H9 (cell line): ENCODE data around the gene OR56B4. TPM values are rescaled to one million over a fixed set of nuclear protein-coding genes. Genes with fewer than 3 reads are reported as not detected.

Experiments used
- DNase-seq: peaks from one replicate; pipeline ENCODE4 v3.0.0-alpha.2; 2017
- H2AFZ ChIP-seq: one replicate; pipeline ENCODE4 v1.6.1; 2013; ENCODE audit warnings: mild to moderate bottlenecking, low read length, control low read depth, moderate library complexity
- H2AK5ac ChIP-seq: 2 replicates; pipeline ENCODE4 v1.6.1; 2013; ENCODE audit warnings: low read length, control low read depth, mixed read lengths; ENCODE audit not compliant: insufficient read length
- H2BK120ac ChIP-seq: one replicate; pipeline ENCODE4 v1.6.1; 2013; ENCODE audit warnings: low read depth, mild to moderate bottlenecking, low read length, control low read depth, inconsistent platforms; ENCODE audit not compliant: poor library complexity, severe bottlenecking
- H2BK12ac ChIP-seq: 2 replicates; pipeline ENCODE4 v1.6.1; 2013; ENCODE audit warnings: low read length, control low read depth, mixed read lengths, low read depth; ENCODE audit not compliant: insufficient read length
- H2BK15ac ChIP-seq: 2 replicates; pipeline ENCODE4 v1.6.1; 2013; ENCODE audit warnings: low read depth, low read length, control low read depth
- H2BK20ac ChIP-seq: one replicate; pipeline ENCODE4 v1.6.1; 2013; ENCODE audit warnings: low read depth, mild to moderate bottlenecking, low read length, control low read depth, inconsistent platforms; ENCODE audit not compliant: poor library complexity, severe bottlenecking
- H2BK5ac ChIP-seq: 2 replicates; pipeline ENCODE4 v1.6.1; 2013; ENCODE audit warnings: low read length, control low read depth, mixed read lengths; ENCODE audit not compliant: insufficient read length
- H3K14ac ChIP-seq: 2 replicates; pipeline ENCODE4 v1.6.1; 2013; ENCODE audit warnings: low read length, control low read depth; ENCODE audit not compliant: insufficient read depth
- H3K18ac ChIP-seq: 2 replicates; pipeline ENCODE4 v1.6.1; 2013; ENCODE audit warnings: low read depth, mild to moderate bottlenecking, mixed read lengths, low read length, control low read depth; ENCODE audit not compliant: insufficient read length
- H3K23ac ChIP-seq: 2 replicates; pipeline ENCODE4 v1.6.1; 2013; ENCODE audit warnings: low read length, control low read depth, mixed read lengths, low read depth; ENCODE audit not compliant: insufficient read length
- H3K23me2 ChIP-seq: 2 replicates; pipeline ENCODE4 v1.6.1; 2013; ENCODE audit warnings: low read depth, mild to moderate bottlenecking, mixed read lengths, low read length, control low read depth; ENCODE audit not compliant: insufficient read length, poor library complexity, severe bottlenecking
- H3K27ac ChIP-seq: 2 replicates; pipeline ENCODE4 v1.5.1; 2013; ENCODE audit warnings: low read length, control low read depth, mixed read lengths, low read depth; ENCODE audit not compliant: insufficient read length
- H3K27me3 ChIP-seq: 2 replicates; pipeline ENCODE4 v1.6.1; 2013; ENCODE audit warnings: low read length, control low read depth, inconsistent platforms; ENCODE audit not compliant: insufficient read depth
- H3K4ac ChIP-seq: 2 replicates; pipeline ENCODE4 v1.6.1; 2013; ENCODE audit warnings: low read depth, mild to moderate bottlenecking, control low read depth, inconsistent platforms, low read length, moderate library complexity
- H3K4me1 ChIP-seq: 2 replicates; pipeline ENCODE4 v1.6.1; 2013; ENCODE audit warnings: low read length, control low read depth, inconsistent platforms; ENCODE audit not compliant: insufficient read depth
- H3K4me2 ChIP-seq: 2 replicates; pipeline ENCODE4 v1.6.1; 2013; ENCODE audit warnings: low read length, control low read depth, mixed read lengths; ENCODE audit not compliant: insufficient read length, insufficient read depth
- H3K56ac ChIP-seq: 2 replicates; pipeline ENCODE4 v1.6.1; 2013; ENCODE audit warnings: low read depth, mild to moderate bottlenecking, mixed read lengths, low read length, control low read depth; ENCODE audit not compliant: insufficient read length
- H3K79me1 ChIP-seq: 2 replicates; pipeline ENCODE4 v1.6.1; 2013; ENCODE audit warnings: low read depth, mild to moderate bottlenecking, moderate library complexity, low read length, control low read depth, inconsistent platforms; ENCODE audit not compliant: insufficient read depth, poor library complexity, severe bottlenecking
- H3K79me2 ChIP-seq: 2 replicates; pipeline ENCODE4 v1.6.1; 2013; ENCODE audit warnings: low read length, control low read depth, inconsistent platforms; ENCODE audit not compliant: insufficient read depth
- H3K9ac ChIP-seq: 2 replicates; pipeline ENCODE4 v1.6.1; 2013; ENCODE audit warnings: low read length, control low read depth, mixed read lengths; ENCODE audit not compliant: insufficient read length; ENCODE audit errors: extremely low read depth
- H3K9me3 ChIP-seq: one replicate; pipeline ENCODE4 v1.6.1; 2013; ENCODE audit warnings: low read depth, low read length, inconsistent platforms; ENCODE audit not compliant: control insufficient read depth
- H3T11ph ChIP-seq: one replicate; pipeline ENCODE4 v1.6.1; 2013; ENCODE audit warnings: mild to moderate bottlenecking, low read length, control low read depth, inconsistent platforms
- H4K20me1 ChIP-seq: one replicate; pipeline ENCODE4 v1.6.1; 2013; ENCODE audit not compliant: control insufficient read depth, insufficient read length, insufficient read depth
- H4K5ac ChIP-seq: 2 replicates; pipeline ENCODE4 v1.6.1; 2013; ENCODE audit warnings: low read depth, mild to moderate bottlenecking, mixed read lengths, low read length, control low read depth; ENCODE audit not compliant: insufficient read length
- H4K8ac ChIP-seq: replicated peaks from 2 replicates; pipeline ENCODE4 v1.6.1; 2013; ENCODE audit warnings: low read length, control low read depth, mixed read lengths, low read depth; ENCODE audit not compliant: insufficient read length
- H4K91ac ChIP-seq: 2 replicates; pipeline ENCODE4 v1.6.1; 2013; ENCODE audit warnings: low read depth, mild to moderate bottlenecking, moderate library complexity, mixed read lengths, low read length, control low read depth; ENCODE audit not compliant: insufficient read length
- H3K27ac Mint-ChIP-seq, 3 experiments: 2 replicates in 2 of 3; 3 replicates in 1 of 3; pipeline ENCODE4 v1.8.0; 2020 to 2021; ENCODE audit warnings: mixed read lengths in 3 of 3, mild to moderate bottlenecking in 1 of 3, moderate library complexity in 1 of 3
- H3K27me3 Mint-ChIP-seq: 2 replicates; pipeline ENCODE4 v1.8.0; 2021; ENCODE audit warnings: low read depth, mild to moderate bottlenecking, moderate library complexity, mixed read lengths
- H3K36me3 Mint-ChIP-seq, 3 experiments: 2 replicates in 2 of 3; 3 replicates in 1 of 3; pipeline ENCODE4 v1.8.0; 2020 to 2021; ENCODE audit warnings: low read depth in 3 of 3, mixed read lengths in 3 of 3; ENCODE audit not compliant: insufficient read depth in 1 of 3
- H3K4me1 Mint-ChIP-seq, 2 experiments: 2 replicates each; pipeline ENCODE4 v1.8.0; 2020; ENCODE audit warnings: mixed read lengths in 2 of 2
- H3K4me3 Mint-ChIP-seq, 2 experiments: 2 replicates in 1 of 2; 3 replicates in 1 of 2; pipeline ENCODE4 v1.8.0; 2020 to 2021; ENCODE audit warnings: mild to moderate bottlenecking in 2 of 2, mixed read lengths in 2 of 2, moderate library complexity in 1 of 2
- H3K9me3 Mint-ChIP-seq, 2 experiments: 2 replicates in 1 of 2; 3 replicates in 1 of 2; pipeline ENCODE4 v1.8.0; 2020; ENCODE audit warnings: mild to moderate bottlenecking in 2 of 2, mixed read lengths in 2 of 2, moderate library complexity in 1 of 2
- WGBS: extraction: QIAGEN DNeasy Blood & Tissue Kit; methylation state at CpG from one replicate; pipeline ENCODE4 v1.1.7; 2013; ENCODE audit warnings: missing lambda C conversion rate, low lambda C conversion rate, mixed read lengths; ENCODE audit not compliant: insufficient read length; ENCODE audit errors: extremely low coverage; 5-methylcytosine and 5-hydroxymethylcytosine counted together
- total RNA-seq: library from RNA; stranded (reverse); gene quantifications from 2 replicates; pipeline ENCODE4 v1.2.1, GENCODE V29; 2021
- TF ChIP-seq, protein P1 (sequence below): fragments of 200-600 bp; sonication (generic); conservative IDR thresholded peaks from 3 replicates; pipeline ENCODE4 v1.8.0; 2021; ENCODE audit warnings: antibody characterized with exemption, mild to moderate bottlenecking

OR56B4 gene
- total RNA-seq, 1 experiment from 2014 or later: not detected

DNA sequence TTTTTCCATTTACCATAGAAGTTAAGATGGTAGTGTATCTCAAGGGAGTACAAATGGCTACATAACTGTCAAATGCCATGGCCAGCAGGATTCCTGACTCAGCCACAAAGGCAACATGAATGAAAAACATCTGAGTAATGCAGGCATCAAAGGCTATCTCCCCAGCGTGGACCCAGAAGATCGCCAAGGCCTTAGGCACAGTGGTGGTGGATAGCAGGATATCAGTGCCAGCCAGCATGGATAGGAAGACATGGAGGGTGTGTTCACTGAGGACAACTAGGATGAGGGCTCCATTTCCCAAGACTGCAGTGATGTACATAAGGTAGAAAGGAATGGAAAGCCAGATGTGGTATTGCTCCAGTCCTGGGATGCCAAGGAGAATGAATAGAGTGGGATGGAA is 44.6 kb downstream of the OR56B4 start:
- Histone ChIP-seq H2AFZ (no peak overlapping the region), H2BK120ac (no peak overlapping the region), H2BK15ac (no peak overlapping the region), H2BK12ac (no peak overlapping the region), H3K27me3 (no peaks in the 10 kb centered on the region), H4K5ac (no peak overlapping the region), H3K79me1 (no peaks in the 10 kb centered on the region), H4K20me1 (no peaks in the 10 kb centered on the region), H3K79me2 (no peaks in the 10 kb centered on the region), H3K4me1 (peaks cover 4% of the 10 kb centered on the region; the same call in 1 of the 2 replicates), H4K91ac (no peak overlapping the region), H3K23me2 (no peaks in the 10 kb centered on the region), H3K4me2 (no peak overlapping the region), H3K14ac (no peak overlapping the region), H4K8ac (no peak overlapping the region), H3T11ph (no peak overlapping the region), H3K9ac (no peak overlapping the region), H3K18ac (no peak overlapping the region), H3K27ac (no peak overlapping the region), H2BK20ac (no peak overlapping the region), H3K9me3 (no peaks in the 10 kb centered on the region), H3K23ac (no peak overlapping the region), H2AK5ac (no peak overlapping the region), H3K56ac (no peak overlapping the region), H3K4ac (no peak overlapping the region), H2BK5ac (no peak overlapping the region)
- Mint-ChIP-seq H3K36me3 (peaks cover 0 to 3% (median 3%) of the 10 kb centered on the region in 3 experiments; a peak in 2 of 7 replicates), H3K27me3 (peaks cover 9% of the 10 kb centered on the region), H3K4me3 (no peak overlapping the region), H3K9me3 (peaks cover 7 to 8% of the 10 kb centered on the region in 2 experiments; a peak in 4 of 5 replicates), H3K4me1 (peaks cover 8 to 9% of the 10 kb centered on the region in 2 experiments), H3K27ac (no peak overlapping the region; a peak in 1 of 7 replicates)
- no CpG with 5 or more reads among the region's 2 CpGs for WGBS
- no peak for DNase-seq
- TF ChIP-seq, protein P1, sequence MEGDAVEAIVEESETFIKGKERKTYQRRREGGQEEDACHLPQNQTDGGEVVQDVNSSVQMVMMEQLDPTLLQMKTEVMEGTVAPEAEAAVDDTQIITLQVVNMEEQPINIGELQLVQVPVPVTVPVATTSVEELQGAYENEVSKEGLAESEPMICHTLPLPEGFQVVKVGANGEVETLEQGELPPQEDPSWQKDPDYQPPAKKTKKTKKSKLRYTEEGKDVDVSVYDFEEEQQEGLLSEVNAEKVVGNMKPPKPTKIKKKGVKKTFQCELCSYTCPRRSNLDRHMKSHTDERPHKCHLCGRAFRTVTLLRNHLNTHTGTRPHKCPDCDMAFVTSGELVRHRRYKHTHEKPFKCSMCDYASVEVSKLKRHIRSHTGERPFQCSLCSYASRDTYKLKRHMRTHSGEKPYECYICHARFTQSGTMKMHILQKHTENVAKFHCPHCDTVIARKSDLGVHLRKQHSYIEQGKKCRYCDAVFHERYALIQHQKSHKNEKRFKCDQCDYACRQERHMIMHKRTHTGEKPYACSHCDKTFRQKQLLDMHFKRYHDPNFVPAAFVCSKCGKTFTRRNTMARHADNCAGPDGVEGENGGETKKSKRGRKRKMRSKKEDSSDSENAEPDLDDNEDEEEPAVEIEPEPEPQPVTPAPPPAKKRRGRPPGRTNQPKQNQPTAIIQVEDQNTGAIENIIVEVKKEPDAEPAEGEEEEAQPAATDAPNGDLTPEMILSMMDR: no peak
